B cell (primary cell): ENCODE data around the gene OCSTAMP. TPM values are rescaled to one million over a fixed set of nuclear protein-coding genes. Genes with fewer than 3 reads are reported as not detected.

ENCODE experiments used
- ATAC-seq: fragments of 200-7000 bp; cut with Tn5 transposase; one replicate; pipeline ENCODE4 v1.10.0; 2021; ENCODE audit warnings: low read depth, mild to moderate bottlenecking, moderate number of reproducible peaks, moderate library complexity
- CTCF ChIA-PET: fragments of 350-600 bp; sonication (Branson Sonifier 250); formaldehyde crosslinking; loops from one replicate; lab custom pipeline; 2021; ENCODE audit warnings: antibody characterized with exemption, inconsistent platforms; lab: Charles Lee
- POLR2A ChIA-PET: fragments of 350-600 bp; sonication (Branson Sonifier 250); formaldehyde crosslinking; loops from one replicate; lab custom pipeline; 2021; ENCODE audit warnings: antibody characterized with exemption; lab: Charles Lee
- DNase-seq: peaks from one replicate; pipeline ENCODE4 v3.0.0; 2013
- H2AFZ ChIP-seq: 2 replicates; pipeline ENCODE4 v1.6.1; 2012; ENCODE audit warnings: mild to moderate bottlenecking, low read depth, low read length; ENCODE audit not compliant: insufficient read depth, poor library complexity, severe bottlenecking
- H3K27ac ChIP-seq, 2 donors: 1 replicate in 1 of 2; 2 replicates in 1 of 2; pipeline ENCODE4 v1.5.1; 2012 to 2013; ENCODE audit warnings: low read length in 2 of 2, mild to moderate bottlenecking in 2 of 2, moderate library complexity in 1 of 2
- H3K27me3 ChIP-seq, 4 experiments: fragments of 200-600 bp in 1 of 4; sonication (generic) in 1 of 4; replicated peaks in 1 of 4; 1 replicate in 2 of 4; 2 replicates in 2 of 4; pipeline versions ENCODE4 v1.6.1 to v1.7.0; 2013 to 2016; ENCODE audit warnings: low read length in 3 of 4, mild to moderate bottlenecking in 2 of 4, mixed read lengths in 1 of 4, moderate library complexity in 1 of 4; ENCODE audit not compliant: insufficient read depth in 4 of 4, control insufficient read depth in 3 of 4; ENCODE audit errors: control extremely low read depth in 1 of 4
- H3K36me3 ChIP-seq, 2 experiments: replicated peaks in 1 of 2; 1 replicate in 1 of 2; 2 replicates in 1 of 2; pipeline versions ENCODE4 v1.6.1 to v1.7.1; 2013; ENCODE audit warnings: low read length in 1 of 2; ENCODE audit not compliant: insufficient read depth in 2 of 2, control insufficient read depth in 1 of 2; ENCODE audit errors: control extremely low read depth in 1 of 2, extremely low read depth in 1 of 2
- H3K4me1 ChIP-seq, 2 donors: fragments of 200-600 bp in 1 of 2; sonication (generic) in 1 of 2; 1 replicate in 1 of 2; 2 replicates in 1 of 2; pipeline versions ENCODE4 v1.5.1 to v1.6.1; 2013 to 2017; ENCODE audit warnings: low read length in 2 of 2; ENCODE audit not compliant: control insufficient read depth in 2 of 2, insufficient read depth in 2 of 2
- H3K4me2 ChIP-seq: replicated peaks from 2 replicates; pipeline ENCODE3; 2012; ENCODE audit warnings: mild to moderate bottlenecking, low read depth, low read length; ENCODE audit not compliant: poor library complexity, severe bottlenecking
- H3K4me3 ChIP-seq, 5 experiments: fragments of 200-600 bp in 1 of 5; sonication (generic) in 1 of 5; 1 replicate in 3 of 5; 2 replicates in 2 of 5; pipeline versions ENCODE4 v1.5.1 to v1.7.0; 2011 to 2016; ENCODE audit warnings: low read length in 4 of 5, mild to moderate bottlenecking in 4 of 5, low read depth in 2 of 5, control low read depth in 1 of 5, moderate library complexity in 1 of 5; ENCODE audit not compliant: insufficient read depth in 1 of 5; ENCODE audit errors: control extremely low read depth in 1 of 5, extremely low read depth in 1 of 5
- H3K79me2 ChIP-seq: fragments of 200-600 bp; sonication (generic); one replicate; pipeline ENCODE4 v1.6.0; 2016; ENCODE audit warnings: low read length; ENCODE audit not compliant: control insufficient read depth, insufficient read depth
- H3K9ac ChIP-seq: fragments of 200-600 bp; sonication (generic); 2 replicates; pipeline ENCODE4 v1.6.1; 2017; ENCODE audit warnings: mild to moderate bottlenecking, low read length, moderate library complexity
- H3K9me3 ChIP-seq, 3 donors: one replicate each; pipeline versions ENCODE4 v1.6.1 to v1.7.1; 2013; ENCODE audit warnings: low read length in 2 of 3; ENCODE audit not compliant: control insufficient read depth in 2 of 3, insufficient read depth in 1 of 3; ENCODE audit errors: control extremely low read depth in 1 of 3
- H4K20me1 ChIP-seq: 2 replicates; pipeline ENCODE4 v1.6.0; 2012; ENCODE audit warnings: mild to moderate bottlenecking, low read length; ENCODE audit not compliant: insufficient read depth, control insufficient read depth, poor library complexity, severe bottlenecking
- H3K27ac Mint-ChIP-seq: one replicate; pipeline ENCODE4 v1.8.0; 2021; ENCODE audit warnings: mixed read lengths
- H3K27me3 Mint-ChIP-seq: one replicate; pipeline ENCODE4 v1.8.0; 2021; ENCODE audit warnings: mixed read lengths
- H3K4me1 Mint-ChIP-seq: one replicate; pipeline ENCODE4 v1.8.0; 2021; ENCODE audit warnings: mixed read lengths
- H3K4me3 Mint-ChIP-seq: one replicate; pipeline ENCODE4 v1.8.0; 2021; ENCODE audit warnings: mixed read lengths
- H3K9me3 Mint-ChIP-seq: one replicate; pipeline ENCODE4 v1.8.0; 2022; ENCODE audit warnings: mixed read lengths; ENCODE audit not compliant: insufficient read depth
- CTCF ChIP-seq: fragments of 200-600 bp; IDR thresholded peaks from one replicate; pipeline ENCODE4 v1.8.0; 2022; ENCODE audit warnings: antibody characterized with exemption, mild to moderate bottlenecking
- EZH2 ChIP-seq: IDR thresholded peaks from 2 replicates; pipeline ENCODE4 v1.6.1; 2012; ENCODE audit warnings: borderline replicate concordance, low read depth, mild to moderate bottlenecking, moderate library complexity, low read length; ENCODE audit not compliant: insufficient read depth, poor library complexity, severe bottlenecking
- WGBS: methylation state at CpG from one replicate; pipeline ENCODE4 v1.1.5; 2013; ENCODE audit warnings: missing lambda C conversion rate; ENCODE audit not compliant: insufficient coverage; 5-methylcytosine and 5-hydroxymethylcytosine counted together
- intact Hi-C: fragments of 100-400 bp; cut with micrococcal nuclease; formaldehyde crosslinking; loops from one replicate; pipeline ENCODE4 v1.10.0; 2022
- polyA minus RNA-seq: library from RNA; depleted of rRNA, polyadenylated mRNA; stranded (reverse); fragments of >200 nt; gene quantifications from 2 replicates; pipeline ENCODE4 v1.2.3, GENCODE V29; 2012
- polyA plus RNA-seq: library from polyadenylated mRNA; depleted of rRNA; stranded (reverse); fragments of >200 nt; gene quantifications from 2 replicates; pipeline ENCODE4 v1.2.3, GENCODE V29; 2012
- total RNA-seq, 2 donors: library from RNA; stranded (reverse); fragments of 120-200 nt in 1 of 2; gene quantifications; 1 replicate in 1 of 2; 2 replicates in 1 of 2; pipeline versions ENCODE4 v1.2.3 to v1.2.4, GENCODE V29; 2013 to 2022

The OCSTAMP gene, protein sequence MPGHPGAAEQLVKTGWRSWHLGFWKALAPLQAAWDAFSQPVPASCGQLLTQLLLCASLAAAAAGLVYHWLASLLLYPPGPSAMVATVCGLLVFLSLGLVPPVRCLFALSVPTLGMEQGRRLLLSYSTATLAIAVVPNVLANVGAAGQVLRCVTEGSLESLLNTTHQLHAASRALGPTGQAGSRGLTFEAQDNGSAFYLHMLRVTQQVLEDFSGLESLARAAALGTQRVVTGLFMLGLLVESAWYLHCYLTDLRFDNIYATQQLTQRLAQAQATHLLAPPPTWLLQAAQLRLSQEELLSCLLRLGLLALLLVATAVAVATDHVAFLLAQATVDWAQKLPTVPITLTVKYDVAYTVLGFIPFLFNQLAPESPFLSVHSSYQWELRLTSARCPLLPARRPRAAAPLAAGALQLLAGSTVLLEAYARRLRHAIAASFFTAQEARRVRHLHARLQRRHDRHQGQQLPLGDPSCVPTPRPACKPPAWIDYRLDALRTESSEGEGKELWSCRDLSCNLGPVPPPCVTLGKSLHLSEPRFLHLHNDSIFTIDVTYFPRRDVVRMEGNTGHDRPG
- total RNA-seq: not detected in 2 replicates
- total RNA-seq (2013): not detected
- 0.07 TPM in 1 of 2 replicates, not detected in the other for polyA plus RNA-seq
- polyA minus RNA-seq: not detected in 2 replicates

- ATAC-seq (no peak), DNase-seq (no peak)
- no peaks in the 10 kb centered on the region for H3K36me3 ChIP-seq
- no peaks in the 10 kb centered on the region for H3K79me2 ChIP-seq
- peak within 1 kb of the TSS; percentile 79 for H3K4me2 ChIP-seq
- H3K9ac ChIP-seq: no peak within 1 kb of the TSS
- H3K4me1 ChIP-seq: peaks cover 54 to 64% of the 10 kb centered on the region in 2 donors
- WGBS: 11% methylated on average over 5 of the region's 9 CpGs
- Mint-ChIP-seq H3K4me1 (peaks cover 46% of the 10 kb centered on the region), H3K27ac (no peak within 1 kb of the TSS), H3K4me3 (no peak within 1 kb of the TSS), H3K27me3 (no peaks in the 10 kb centered on the region), H3K9me3 (no peaks in the 10 kb centered on the region)
- no peaks in the 10 kb centered on the region for H4K20me1 ChIP-seq
- intact Hi-C loops: no loop called here
- no peak within 1 kb of the TSS for H2AFZ ChIP-seq
- POLR2A ChIA-PET: no interaction called here
- no peaks in the 10 kb centered on the region for H3K27me3 ChIP-seq
- no peak within 1 kb of the TSS for H3K27ac ChIP-seq
- no peak for TF ChIP-seq CTCF
- no peak for TF ChIP-seq EZH2
- H3K9me3 ChIP-seq: no peaks in the 10 kb centered on the region
- no peak within 1 kb of the TSS for H3K4me3 ChIP-seq
- CTCF ChIA-PET: interaction anchor here (1.4 to 3.2 kb wide), 2 partner anchors 11 to 130 kb away, joined by 3 to 13 read pairs; no protein-coding TSS in a partner anchor
These were observed at the start of gene OCSTAMP for GRCh38 chr20:46550461-46550860. Gene OCSTAMP (minus strand): TSS chr20:46550654. CDS start chr20:46550560, 94 bp downstream.
